ENCODE data around the gene SDK2. TPM values are rescaled to one million over a fixed set of nuclear protein-coding genes. Genes with fewer than 3 reads are reported as not detected.

Gene SDK2
- total and polyA plus RNA-seq, 2 experiments from 2014 or later = 0.59 to 1.2 TPM

GRCh38 chr17:73635101-73635817 is 9.0 kb downstream of the SDK2 start:
- no peak for DNase-seq (ENCODE audit: low spot score)
- no peaks in the 10 kb centered on the region for H3K9me2 ChIP-seq (replicated peaks; ENCODE audit: insufficient read depth)
- no peaks in the 10 kb centered on the region for H3K36me3 ChIP-seq (replicated peaks; ENCODE audit: insufficient read depth, low read depth)
- H3K27me3 ChIP-seq = peaks cover 8% of the 10 kb centered on the region
- H3K9me3 ChIP-seq (ENCODE audit: low read depth) = no peaks in the 10 kb centered on the region
- no peak overlapping the region for H3K27ac ChIP-seq
- no peak overlapping the region for H2AFZ ChIP-seq
- WGBS (ENCODE audit: low lambda C conversion rate, missing lambda C conversion rate) = 87% methylated on average over 12 of the region's 12 CpGs
- no peak overlapping the region for H3K4me2 ChIP-seq
- no peak overlapping the region for H3K4me3 ChIP-seq
- H4K20me1 ChIP-seq (ENCODE audit: insufficient read depth, poor library complexity, severe bottlenecking) = no peaks in the 10 kb centered on the region
- no peaks in the 10 kb centered on the region for H3K4me1 ChIP-seq (ENCODE audit: insufficient read depth)
- H3K79me2 ChIP-seq = no peaks in the 10 kb centered on the region
- TF ChIP-seq CTCF (IDR thresholded peaks at IDR 0.05; ENCODE audit: poor library complexity) (no peak), EZH2phosphoT487 (IDR thresholded peaks at IDR 0.05; ENCODE audit: low read depth, severe bottlenecking, unreplicated experiment) (no peak), EZH2 (IDR thresholded peaks at IDR 0.05; ENCODE audit: borderline replicate concordance) (no peak)

GRCh38 chr17:73634629-73635028 is 9.6 kb downstream of the SDK2 start:
- no peak overlapping the region for H3K4me2 ChIP-seq
- peaks cover 3% of the 10 kb centered on the region for H3K27me3 ChIP-seq
- H3K36me3 ChIP-seq (replicated peaks; ENCODE audit: insufficient read depth, low read depth) = no peaks in the 10 kb centered on the region
- 67% methylated on average over 5 of the region's 5 CpGs for WGBS (ENCODE audit: low lambda C conversion rate, missing lambda C conversion rate)
- H3K27ac ChIP-seq = no peak overlapping the region
- H3K4me1 ChIP-seq (ENCODE audit: insufficient read depth) = no peaks in the 10 kb centered on the region
- no peaks in the 10 kb centered on the region for H4K20me1 ChIP-seq (ENCODE audit: insufficient read depth, poor library complexity, severe bottlenecking)
- no peak overlapping the region for H2AFZ ChIP-seq
- DNase-seq (ENCODE audit: low spot score) = no peak
- no peaks in the 10 kb centered on the region for H3K9me3 ChIP-seq (ENCODE audit: low read depth)
- TF ChIP-seq EZH2phosphoT487 (IDR thresholded peaks at IDR 0.05; ENCODE audit: low read depth, severe bottlenecking, unreplicated experiment) (no peak), CTCF (IDR thresholded peaks at IDR 0.05; ENCODE audit: poor library complexity) (no peak), EZH2 (IDR thresholded peaks at IDR 0.05; ENCODE audit: borderline replicate concordance) (no peak)
- H3K4me3 ChIP-seq = no peak overlapping the region
- H3K9me2 ChIP-seq (replicated peaks; ENCODE audit: insufficient read depth) = no peaks in the 10 kb centered on the region
- no peaks in the 10 kb centered on the region for H3K79me2 ChIP-seq

GRCh38 chr17:73633736-73634135 is 10.5 kb downstream of the SDK2 start:
- Histone ChIP-seq H3K4me1 (ENCODE audit: insufficient read depth) (no peaks in the 10 kb centered on the region), H3K4me2 (no peak overlapping the region), H3K9me2 (replicated peaks; ENCODE audit: insufficient read depth) (no peaks in the 10 kb centered on the region), H3K27ac (no peak overlapping the region), H4K20me1 (ENCODE audit: insufficient read depth, poor library complexity, severe bottlenecking) (no peaks in the 10 kb centered on the region), H3K4me3 (no peak overlapping the region), H3K36me3 (replicated peaks; ENCODE audit: insufficient read depth, low read depth) (no peaks in the 10 kb centered on the region), H2AFZ (no peak overlapping the region), H3K79me2 (no peaks in the 10 kb centered on the region), H3K9me3 (ENCODE audit: low read depth) (no peaks in the 10 kb centered on the region), H3K27me3 (no peaks in the 10 kb centered on the region)
- 94% methylated on average over 8 of the region's 8 CpGs for WGBS (ENCODE audit: low lambda C conversion rate, missing lambda C conversion rate)
- no peak for DNase-seq (ENCODE audit: low spot score)
- no peak for TF ChIP-seq CTCF (IDR thresholded peaks at IDR 0.05; ENCODE audit: poor library complexity)

Measured in hepatocyte (in vitro differentiated cells).